ENCODE data around the gene RPS19BP1. TPM values are rescaled to one million over a fixed set of nuclear protein-coding genes. Genes with fewer than 3 reads are reported as not detected.
A peak's percentile ranks its signal among the peaks of the same experiment; 100 is the strongest.

RPS19BP1 gene
- total RNA-seq, 1 experiment from 2014 or later, result 97.2 TPM

DNA sequence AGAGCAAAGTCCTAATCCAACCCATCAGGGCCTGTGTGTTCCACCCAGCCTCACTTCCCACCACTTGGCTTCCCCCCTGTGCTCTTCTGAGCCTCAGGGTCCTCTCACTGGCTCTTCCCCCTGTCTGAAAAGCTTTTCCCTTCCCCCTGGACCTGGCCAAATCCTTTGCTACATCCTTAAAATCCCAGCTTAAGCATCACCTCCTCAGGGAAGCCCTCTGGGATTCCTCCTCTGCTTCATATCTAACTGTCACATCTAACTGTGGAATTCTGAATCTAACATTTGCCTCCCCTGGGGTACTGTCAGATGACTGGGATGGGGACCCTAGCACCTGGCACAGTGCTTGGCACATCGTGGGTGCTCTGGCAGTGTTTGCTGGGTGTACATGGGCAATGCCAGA lies 39.0 kb upstream of the RPS19BP1 start:
- no peaks in the 10 kb centered on the region for H3K27me3 ChIP-seq (replicated peaks; ENCODE audit: insufficient read depth, low read depth, low read length, poor library complexity)
- no peaks in the 10 kb centered on the region for H3K9me3 ChIP-seq (ENCODE audit: low read depth, low read length, poor library complexity, severe bottlenecking)
- intact Hi-C loops (cut with micrococcal nuclease; ENCODE audit: unreplicated experiment), result no loop called here
- H3K4me3 ChIP-seq (ENCODE audit: low read depth, low read length, poor library complexity, severe bottlenecking), result no peak overlapping the region
- no peak for DNase-seq (ENCODE audit: low spot score)
- H3K27ac ChIP-seq (ENCODE audit: low read depth, low read length, poor library complexity, severe bottlenecking), result no peak overlapping the region
- H3K4me1 ChIP-seq (ENCODE audit: insufficient read depth, low read length, poor library complexity, severe bottlenecking), result peaks cover 11% of the 10 kb centered on the region
- POLR2A ChIA-PET (ENCODE audit: low non-redundant PET), result no interaction called here
- H3K36me3 ChIP-seq (ENCODE audit: insufficient read depth, low read length, poor library complexity, severe bottlenecking), result no peaks in the 10 kb centered on the region
- TF ChIP-seq EZH2 (IDR thresholded peaks at IDR 0.05; ENCODE audit: borderline replicate concordance, low read depth, low read length, poor library complexity, severe bottlenecking), result no peak
- TF ChIP-seq, protein P1, sequence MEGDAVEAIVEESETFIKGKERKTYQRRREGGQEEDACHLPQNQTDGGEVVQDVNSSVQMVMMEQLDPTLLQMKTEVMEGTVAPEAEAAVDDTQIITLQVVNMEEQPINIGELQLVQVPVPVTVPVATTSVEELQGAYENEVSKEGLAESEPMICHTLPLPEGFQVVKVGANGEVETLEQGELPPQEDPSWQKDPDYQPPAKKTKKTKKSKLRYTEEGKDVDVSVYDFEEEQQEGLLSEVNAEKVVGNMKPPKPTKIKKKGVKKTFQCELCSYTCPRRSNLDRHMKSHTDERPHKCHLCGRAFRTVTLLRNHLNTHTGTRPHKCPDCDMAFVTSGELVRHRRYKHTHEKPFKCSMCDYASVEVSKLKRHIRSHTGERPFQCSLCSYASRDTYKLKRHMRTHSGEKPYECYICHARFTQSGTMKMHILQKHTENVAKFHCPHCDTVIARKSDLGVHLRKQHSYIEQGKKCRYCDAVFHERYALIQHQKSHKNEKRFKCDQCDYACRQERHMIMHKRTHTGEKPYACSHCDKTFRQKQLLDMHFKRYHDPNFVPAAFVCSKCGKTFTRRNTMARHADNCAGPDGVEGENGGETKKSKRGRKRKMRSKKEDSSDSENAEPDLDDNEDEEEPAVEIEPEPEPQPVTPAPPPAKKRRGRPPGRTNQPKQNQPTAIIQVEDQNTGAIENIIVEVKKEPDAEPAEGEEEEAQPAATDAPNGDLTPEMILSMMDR (conservative IDR thresholded peaks at IDR 0.05; ENCODE audit: low read depth, low read length), result no peak
- no TSS peak for BruUV-seq (replicated peaks)
- CTCF ChIA-PET, result no interaction called here

DNA sequence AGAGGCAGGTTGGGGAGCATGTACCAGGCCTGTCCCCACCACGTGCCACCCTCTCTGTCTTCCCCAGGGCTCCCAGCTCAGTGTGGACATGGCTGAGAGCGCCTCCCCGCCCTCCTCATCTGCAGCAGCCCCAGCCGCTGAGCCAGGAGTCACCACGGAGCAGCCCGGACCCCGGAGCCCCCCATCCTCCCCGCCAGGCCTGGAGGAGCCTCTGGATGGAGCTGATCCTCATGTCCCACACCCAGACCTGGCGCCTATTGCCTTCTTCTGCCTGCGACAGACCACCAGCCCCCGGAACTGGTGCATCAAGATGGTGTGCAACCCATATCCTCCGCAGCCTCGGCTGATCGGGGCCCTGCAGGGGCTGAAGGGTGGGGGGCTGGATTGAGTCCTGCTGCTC lies 38.1 kb upstream of the RPS19BP1 start, which contains the start of gene CACNA1I:
Gene CACNA1I (plus strand): TSS at position 89 of the 400 bp plus-strand sequence. CDS start 0 bp downstream, at position 89.
- Histone ChIP-seq H3K36me3 (ENCODE audit: insufficient read depth, low read length, poor library complexity, severe bottlenecking) (no peaks in the 10 kb centered on the region), H3K9me3 (ENCODE audit: low read depth, low read length, poor library complexity, severe bottlenecking) (no peaks in the 10 kb centered on the region), H3K4me3 (ENCODE audit: low read depth, low read length, poor library complexity, severe bottlenecking) (no peak within 1 kb of the TSS), H3K27ac (ENCODE audit: low read depth, low read length, poor library complexity, severe bottlenecking) (peak within 1 kb of the TSS; percentile 73), H3K27me3 (replicated peaks; ENCODE audit: insufficient read depth, low read depth, low read length, poor library complexity) (no peaks in the 10 kb centered on the region), H3K4me1 (ENCODE audit: insufficient read depth, low read length, poor library complexity, severe bottlenecking) (peaks cover 11% of the 10 kb centered on the region)
- ChIA-PET POLR2A (ENCODE audit: low non-redundant PET) (no interaction called here), CTCF (interaction anchor here (0.6 kb wide), 1 partner anchor 362 kb away, joined by 3 read pairs; no protein-coding TSS in a partner anchor)
- TF ChIP-seq, protein P1 (conservative IDR thresholded peaks at IDR 0.05; ENCODE audit: low read depth, low read length), result no peak
- TF ChIP-seq EZH2 (IDR thresholded peaks at IDR 0.05; ENCODE audit: borderline replicate concordance, low read depth, low read length, poor library complexity, severe bottlenecking), result no peak
- intact Hi-C loops (cut with micrococcal nuclease; ENCODE audit: unreplicated experiment), result no loop called here
- no TSS peak for BruUV-seq (replicated peaks)
- DNase-seq (ENCODE audit: low spot score), result no peak

DNA sequence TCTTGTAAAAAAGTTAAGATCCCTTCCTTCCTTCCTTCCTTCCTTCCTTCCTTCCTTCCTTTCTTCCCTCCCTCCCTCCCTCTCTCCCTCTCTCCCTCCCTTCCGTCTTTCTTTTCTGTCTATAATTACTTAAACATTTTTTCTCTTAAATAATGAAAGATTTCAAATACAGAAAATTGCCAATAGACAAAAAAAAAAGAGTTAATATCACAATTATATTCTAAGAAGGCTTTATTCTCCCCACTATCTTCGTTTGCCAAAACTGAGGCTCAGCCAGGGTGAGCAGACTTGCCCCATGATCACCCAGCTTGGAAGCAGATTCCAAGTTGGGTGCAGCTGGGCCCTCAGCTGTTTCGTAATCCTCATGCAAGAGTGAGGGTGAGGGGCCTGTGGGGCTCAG lies 37.7 kb upstream of the RPS19BP1 start:
- H3K4me1 ChIP-seq (ENCODE audit: insufficient read depth, low read length, poor library complexity, severe bottlenecking), result peaks cover 11% of the 10 kb centered on the region
- H3K36me3 ChIP-seq (ENCODE audit: insufficient read depth, low read length, poor library complexity, severe bottlenecking), result no peaks in the 10 kb centered on the region
- peak; percentile 51 for DNase-seq (ENCODE audit: low spot score)
- H3K27me3 ChIP-seq (replicated peaks; ENCODE audit: insufficient read depth, low read depth, low read length, poor library complexity), result no peaks in the 10 kb centered on the region
- intact Hi-C loops (cut with micrococcal nuclease; ENCODE audit: unreplicated experiment), result no loop called here
- ChIA-PET POLR2A (ENCODE audit: low non-redundant PET) (no interaction called here), CTCF (interaction anchor here (0.6 kb wide), 1 partner anchor 363 kb away, joined by 3 read pairs; no protein-coding TSS in a partner anchor)
- TF ChIP-seq EZH2 (IDR thresholded peaks at IDR 0.05; ENCODE audit: borderline replicate concordance, low read depth, low read length, poor library complexity, severe bottlenecking), result no peak
- TF ChIP-seq, protein P1 (conservative IDR thresholded peaks at IDR 0.05; ENCODE audit: low read depth, low read length), result no peak
- BruUV-seq (replicated peaks), result no TSS peak
- peak overlapping the region; percentile 73 for H3K27ac ChIP-seq (ENCODE audit: low read depth, low read length, poor library complexity, severe bottlenecking)
- no peaks in the 10 kb centered on the region for H3K9me3 ChIP-seq (ENCODE audit: low read depth, low read length, poor library complexity, severe bottlenecking)
- H3K4me3 ChIP-seq (ENCODE audit: low read depth, low read length, poor library complexity, severe bottlenecking), result no peak overlapping the region
